ENCODE data around the gene MAPK12. TPM values are rescaled to one million over a fixed set of nuclear protein-coding genes. Genes with fewer than 3 reads are reported as not detected.

MAPK12 gene
- total RNA-seq, 1 donor from 2014 or later: 17.2 TPM

- no peak for DNase-seq
- no peak for TF ChIP-seq CTCF (IDR thresholded peaks at IDR 0.05; ENCODE audit: borderline replicate concordance)
- Histone ChIP-seq H3K27ac (replicated peaks) (peak overlapping the region; percentile 95), H3K4me3 (no peak overlapping the region), H3K27me3 (ENCODE audit: low read depth) (no peaks in the 10 kb centered on the region), H3K9me3 (replicated peaks) (no peaks in the 10 kb centered on the region), H3K36me3 (no peaks in the 10 kb centered on the region), H3K4me1 (peaks cover 99% of the 10 kb centered on the region)
- intact Hi-C loops (cut with micrococcal nuclease): no loop called here
Measured at GRCh38 chr22:50297510-50298265, 36.2 kb upstream of the MAPK12 start.

- peak overlapping the region; percentile 95 for H3K27ac ChIP-seq (replicated peaks)
Measured at GRCh38 chr22:50296658-50297490, 35.4 kb upstream of the MAPK12 start.

GRCh38 chr22:50294319-50294656 lies 32.8 kb upstream of the MAPK12 start:
- TF ChIP-seq CTCF (IDR thresholded peaks at IDR 0.05; ENCODE audit: borderline replicate concordance): no peak
- Histone ChIP-seq H3K36me3 (peaks cover 20% of the 10 kb centered on the region), H3K27me3 (ENCODE audit: low read depth) (no peaks in the 10 kb centered on the region), H3K9me3 (replicated peaks) (no peaks in the 10 kb centered on the region), H3K27ac (replicated peaks) (peak overlapping the region; percentile 89), H3K4me1 (peaks cover 75% of the 10 kb centered on the region), H3K4me3 (peak overlapping the region; percentile 53)
- DNase-seq: no peak
- intact Hi-C loops (cut with micrococcal nuclease): no loop called here

More at GRCh38 chr22:50296658-50297490, 35.4 kb upstream of the MAPK12 start:
- no peak for TF ChIP-seq CTCF (IDR thresholded peaks at IDR 0.05; ENCODE audit: borderline replicate concordance)
- Histone ChIP-seq H3K4me3 (no peak overlapping the region), H3K27me3 (ENCODE audit: low read depth) (no peaks in the 10 kb centered on the region), H3K36me3 (no peaks in the 10 kb centered on the region), H3K9me3 (replicated peaks) (no peaks in the 10 kb centered on the region), H3K4me1 (peaks cover 99% of the 10 kb centered on the region)
- intact Hi-C loops (cut with micrococcal nuclease): no loop called here
- peak; percentile 50 for DNase-seq

GRCh38 chr22:50293441-50294318 lies 32.2 kb upstream of the MAPK12 start:
- Histone ChIP-seq H3K9me3 (replicated peaks) (no peaks in the 10 kb centered on the region), H3K4me1 (peaks cover 71% of the 10 kb centered on the region), H3K27ac (replicated peaks) (peak overlapping the region; percentile 89), H3K27me3 (ENCODE audit: low read depth) (no peaks in the 10 kb centered on the region), H3K36me3 (peaks cover 26% of the 10 kb centered on the region), H3K4me3 (peak overlapping the region; percentile 53)
- intact Hi-C loops (cut with micrococcal nuclease): no loop called here
- TF ChIP-seq CTCF (IDR thresholded peaks at IDR 0.05; ENCODE audit: borderline replicate concordance): no peak
- peak; percentile 78 for DNase-seq

Measured in left ventricle myocardium inferior (tissue), 1 donor.